ENCODE measurements around the gene RBM10.

The RBM10 gene

DNA sequence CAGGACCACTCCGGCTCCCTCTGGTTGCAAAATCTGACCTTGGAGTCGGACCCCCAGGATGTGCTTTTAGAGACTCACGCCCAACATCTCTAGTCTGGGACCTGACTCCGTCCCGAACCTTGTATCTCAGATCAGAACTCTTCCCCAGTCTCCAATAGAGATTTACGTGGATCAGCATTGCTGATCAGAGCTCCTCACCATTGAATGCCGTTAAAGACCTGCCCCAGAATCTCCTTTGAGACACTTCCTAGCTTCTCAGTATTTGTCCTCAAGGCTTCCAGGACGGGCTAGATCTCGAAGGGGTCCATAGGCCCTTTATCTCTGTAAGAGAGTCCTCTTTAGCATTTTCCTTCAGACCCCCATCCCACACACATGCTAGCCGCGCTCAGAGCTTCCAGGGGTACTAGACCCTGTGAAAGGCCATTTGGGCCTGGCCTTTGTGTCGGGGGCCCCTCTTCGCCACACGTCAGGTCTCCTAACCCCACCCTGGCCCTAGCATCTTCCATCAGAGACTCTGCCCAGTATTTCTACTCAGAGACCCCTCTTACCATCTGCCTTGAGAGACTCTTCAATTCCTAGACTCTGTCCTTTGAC lies 49.3 kb downstream of the RBM10 start:
- no peak for DNase-seq (ENCODE audit: low spot score)
- Histone ChIP-seq H3K4me3 (peak overlapping the region; percentile 92), H3K27ac (peak overlapping the region; percentile 83 to 97)
- TF ChIP-seq, protein P1, sequence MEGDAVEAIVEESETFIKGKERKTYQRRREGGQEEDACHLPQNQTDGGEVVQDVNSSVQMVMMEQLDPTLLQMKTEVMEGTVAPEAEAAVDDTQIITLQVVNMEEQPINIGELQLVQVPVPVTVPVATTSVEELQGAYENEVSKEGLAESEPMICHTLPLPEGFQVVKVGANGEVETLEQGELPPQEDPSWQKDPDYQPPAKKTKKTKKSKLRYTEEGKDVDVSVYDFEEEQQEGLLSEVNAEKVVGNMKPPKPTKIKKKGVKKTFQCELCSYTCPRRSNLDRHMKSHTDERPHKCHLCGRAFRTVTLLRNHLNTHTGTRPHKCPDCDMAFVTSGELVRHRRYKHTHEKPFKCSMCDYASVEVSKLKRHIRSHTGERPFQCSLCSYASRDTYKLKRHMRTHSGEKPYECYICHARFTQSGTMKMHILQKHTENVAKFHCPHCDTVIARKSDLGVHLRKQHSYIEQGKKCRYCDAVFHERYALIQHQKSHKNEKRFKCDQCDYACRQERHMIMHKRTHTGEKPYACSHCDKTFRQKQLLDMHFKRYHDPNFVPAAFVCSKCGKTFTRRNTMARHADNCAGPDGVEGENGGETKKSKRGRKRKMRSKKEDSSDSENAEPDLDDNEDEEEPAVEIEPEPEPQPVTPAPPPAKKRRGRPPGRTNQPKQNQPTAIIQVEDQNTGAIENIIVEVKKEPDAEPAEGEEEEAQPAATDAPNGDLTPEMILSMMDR (IDR thresholded peaks at IDR 0.05): no peak

DNA sequence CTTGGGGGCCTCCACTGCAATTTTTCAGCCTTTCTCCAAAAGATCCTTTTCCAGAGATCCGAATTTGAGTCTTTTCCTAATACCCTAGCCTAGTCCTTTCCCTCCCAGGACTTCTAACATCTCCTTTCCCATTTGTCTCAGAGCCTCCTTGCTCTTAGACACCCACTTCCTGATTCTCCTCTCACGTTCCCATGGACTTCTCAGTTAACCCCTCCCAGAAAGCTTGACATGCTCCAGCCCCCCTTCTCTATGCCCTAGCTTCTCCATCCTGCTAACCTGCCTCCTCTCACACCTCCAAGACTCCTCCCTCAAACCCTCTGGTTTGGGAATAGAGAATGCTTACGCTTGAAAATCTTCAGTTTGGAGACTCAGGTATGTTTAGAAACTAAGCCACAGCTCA lies 51.1 kb downstream of the RBM10 start:
- DNase-seq (ENCODE audit: low spot score): no peak
- peak overlapping the region; percentile 36 for H3K4me3 ChIP-seq
- H3K27ac ChIP-seq: no peak overlapping the region
- TF ChIP-seq, protein P1 (IDR thresholded peaks at IDR 0.05): no peak

DNA sequence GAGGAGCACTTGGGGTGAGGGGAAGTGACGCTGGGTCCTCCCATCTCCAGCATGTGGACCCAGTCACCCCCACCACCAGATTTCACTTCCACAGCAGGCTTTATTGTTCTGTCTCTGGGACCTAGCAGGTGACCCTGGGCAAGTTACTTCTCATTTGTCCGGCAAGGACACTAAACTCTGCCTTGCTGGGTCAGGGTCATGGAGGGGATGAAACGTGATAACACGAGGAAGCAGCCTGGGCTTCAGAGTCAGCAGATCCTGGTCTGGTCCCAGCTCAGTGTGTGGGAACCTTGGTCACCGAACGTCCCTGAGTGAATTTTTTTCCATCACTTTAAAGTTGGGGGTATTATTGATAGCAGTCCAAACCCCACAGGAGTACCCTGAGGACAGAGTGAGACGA lies 52.5 kb downstream of the RBM10 start:
- H3K4me3 ChIP-seq: peak overlapping the region; percentile 42
- TF ChIP-seq, protein P1 (IDR thresholded peaks at IDR 0.05): no peak
- DNase-seq (ENCODE audit: low spot score): no peak
- H3K27ac ChIP-seq: peak overlapping the region in 1 of 2 donors; percentile 7

DNA sequence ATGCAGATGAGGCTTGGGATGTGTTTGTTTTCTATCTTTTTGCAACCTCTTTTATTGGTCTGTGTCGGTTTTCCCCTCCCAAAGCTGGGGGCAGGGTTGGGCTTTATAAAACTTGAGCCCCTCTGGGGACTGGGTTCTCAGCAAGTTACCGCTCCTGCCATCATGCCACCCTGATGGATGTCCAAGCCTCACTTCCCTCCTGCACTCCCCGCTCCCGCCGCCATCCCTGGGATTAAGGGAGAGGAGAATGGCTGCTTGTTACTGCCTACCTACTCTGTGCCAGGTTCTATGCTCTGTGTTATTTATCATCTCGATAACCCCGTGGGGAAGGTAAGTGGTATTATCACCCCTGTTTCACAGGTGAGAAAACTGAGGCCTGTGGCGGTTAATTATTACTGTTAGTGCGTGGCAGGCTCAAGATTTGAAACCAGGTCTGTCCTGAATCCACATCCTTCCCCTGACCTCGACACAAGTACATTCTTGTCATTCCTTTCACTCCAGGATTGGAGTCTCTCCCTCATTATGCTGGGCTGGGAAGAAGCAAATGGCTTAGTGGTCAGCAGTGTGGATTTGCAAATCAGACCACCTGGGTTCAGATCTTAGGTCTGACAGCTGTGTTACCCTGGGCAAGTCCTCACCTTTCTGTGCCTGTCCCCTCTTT lies 53.1 kb downstream of the RBM10 start:
- Histone ChIP-seq H3K27ac (peak overlapping the region in 1 of 2 donors; percentile 1), H3K4me3 (peak overlapping the region; percentile 42)
- TF ChIP-seq, protein P1 (IDR thresholded peaks at IDR 0.05): no peak
- no peak for DNase-seq (ENCODE audit: low spot score)

DNA sequence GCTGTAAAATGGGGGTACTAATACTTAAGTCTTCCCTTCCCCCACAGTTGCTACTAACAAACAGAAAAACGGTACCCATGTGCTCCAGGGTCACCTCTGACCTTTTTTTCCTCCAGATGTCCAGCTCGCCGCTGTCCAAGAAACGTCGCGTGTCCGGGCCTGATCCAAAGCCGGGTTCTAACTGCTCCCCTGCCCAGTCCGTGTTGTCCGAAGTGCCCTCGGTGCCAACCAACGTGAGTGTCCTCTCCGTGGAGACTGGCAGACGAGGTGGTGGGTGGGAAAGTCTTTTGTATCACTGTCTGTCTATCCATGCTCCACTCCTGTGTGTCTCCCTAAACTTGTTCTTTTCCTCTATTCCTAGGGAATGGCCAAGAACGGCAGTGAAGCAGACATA lies 53.7 kb downstream of the RBM10 start:
- Histone ChIP-seq H3K4me3 (no peak overlapping the region), H3K27ac (peak overlapping the region in 1 of 2 donors; percentile 1)
- DNase-seq (ENCODE audit: low spot score): no peak
- TF ChIP-seq, protein P1 (IDR thresholded peaks at IDR 0.05): no peak

DNA sequence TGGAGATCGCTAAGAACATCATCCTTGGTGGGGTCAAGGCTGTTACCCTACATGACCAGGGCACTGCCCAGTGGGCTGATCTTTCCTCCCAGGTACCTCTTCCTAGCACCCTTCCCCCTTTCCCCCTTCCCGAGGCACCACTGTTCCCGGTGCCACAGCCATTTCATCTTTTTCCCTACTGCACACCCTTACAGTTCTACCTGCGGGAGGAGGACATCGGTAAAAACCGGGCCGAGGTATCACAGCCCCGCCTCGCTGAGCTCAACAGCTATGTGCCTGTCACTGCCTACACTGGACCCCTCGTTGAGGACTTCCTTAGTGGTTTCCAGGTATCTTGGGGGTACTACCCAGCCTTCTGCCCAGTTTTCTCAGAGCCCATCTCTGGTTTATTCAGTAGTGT lies 54.3 kb downstream of the RBM10 start:
- H3K4me3 ChIP-seq: no peak overlapping the region
- no peak for DNase-seq (ENCODE audit: low spot score)
- TF ChIP-seq, protein P1 (IDR thresholded peaks at IDR 0.05): no peak
- H3K27ac ChIP-seq: no peak overlapping the region

Data from coronary artery (tissue), 2 donors.